Measurements from ENCODE around the gene CIB2.

Gene CIB2

GRCh38 chr15:78131295-78132061, at the start of gene CIB2:
TSS of gene CIB2 (minus strand) at chr15:78131445. CDS start at chr15:78131215, 230 bp downstream.
- peak; percentile 80 for DNase-seq

DNA sequence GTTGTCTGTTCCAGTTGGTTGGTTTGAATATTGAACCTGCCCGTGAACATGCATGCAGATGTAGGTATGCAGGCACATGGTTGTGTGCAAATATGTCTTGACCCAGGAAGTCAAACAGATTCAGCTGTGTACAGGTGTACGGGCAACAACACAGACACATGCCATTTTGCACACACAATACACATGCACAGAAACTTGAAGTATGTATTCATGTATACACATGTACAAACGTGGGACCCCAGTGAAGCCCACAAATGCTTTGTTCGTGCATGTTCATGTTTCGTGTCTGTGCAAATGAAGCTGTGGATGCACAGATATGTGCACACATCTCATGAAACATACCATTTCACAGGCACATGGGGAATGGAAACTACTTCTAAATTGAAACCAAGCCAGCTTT, 48.7 kb upstream of the CIB2 start:
- no peak for DNase-seq

- DNase-seq = no peak
Measured at GRCh38 chr15:78179286-78179840, 48.1 kb upstream of the CIB2 start.

- no peak for DNase-seq
Measured at GRCh38 chr15:78178064-78178463, 46.8 kb upstream of the CIB2 start.

- peak; percentile 62 for DNase-seq
Measured at GRCh38 chr15:78177447-78177873, 46.2 kb upstream of the CIB2 start.

GRCh38 chr15:78175330-78175729, 44.1 kb upstream of the CIB2 start:
- no peak for DNase-seq

DNA sequence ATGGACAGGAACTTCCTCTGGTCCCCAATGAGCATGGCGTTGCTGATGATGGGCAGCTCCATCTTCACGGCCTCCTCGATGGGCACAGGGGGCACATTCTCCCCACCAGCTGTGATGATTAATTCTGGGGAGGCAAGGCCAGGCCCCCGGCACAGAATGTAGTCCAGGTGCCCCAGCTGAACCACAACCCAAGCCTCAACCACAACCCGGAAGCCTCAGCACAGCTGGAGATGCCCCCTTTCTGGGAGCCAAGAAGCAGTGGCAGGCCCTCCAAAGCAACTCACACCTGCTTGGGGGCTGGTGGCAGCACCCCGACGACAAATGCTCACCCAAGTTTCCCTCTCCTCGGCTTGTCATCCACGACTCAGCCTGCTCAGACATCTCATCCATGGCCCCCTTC, 43.2 kb upstream of the CIB2 start:
- DNase-seq = peak; percentile 30

DNA sequence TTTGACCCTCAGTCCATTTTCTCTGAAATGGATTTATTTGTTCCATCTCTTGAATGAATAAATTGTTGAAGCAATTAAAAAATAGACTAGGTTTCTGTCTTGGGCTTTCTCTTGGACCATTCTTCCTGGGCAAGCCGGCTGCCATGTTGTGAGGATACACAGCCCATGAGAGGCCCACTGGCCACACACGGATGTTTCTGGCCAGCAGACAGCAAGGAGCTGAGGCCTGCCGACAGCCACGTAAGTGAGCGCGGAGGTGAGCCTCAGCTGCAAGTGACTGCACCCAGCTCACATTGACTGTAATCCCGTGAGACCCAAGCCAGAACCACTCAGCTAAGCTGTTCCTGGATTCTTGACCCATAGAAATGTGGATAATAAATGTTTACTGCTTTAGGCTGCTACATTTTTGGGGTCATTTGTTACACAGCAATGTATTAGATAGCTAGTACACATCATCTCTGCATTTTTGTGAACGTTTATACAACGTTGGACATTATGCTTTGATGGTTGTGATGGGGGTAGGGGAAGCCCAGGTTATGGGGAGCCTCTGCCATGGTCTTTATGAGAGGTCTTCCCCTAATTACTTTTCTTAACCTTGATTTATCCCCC, 40.7 kb upstream of the CIB2 start:
- no peak for DNase-seq

- DNase-seq = no peak
Measured at GRCh38 chr15:78170848-78171773, 39.9 kb upstream of the CIB2 start.

GRCh38 chr15:78168608-78169007, 37.4 kb upstream of the CIB2 start:
- DNase-seq = no peak

DNA sequence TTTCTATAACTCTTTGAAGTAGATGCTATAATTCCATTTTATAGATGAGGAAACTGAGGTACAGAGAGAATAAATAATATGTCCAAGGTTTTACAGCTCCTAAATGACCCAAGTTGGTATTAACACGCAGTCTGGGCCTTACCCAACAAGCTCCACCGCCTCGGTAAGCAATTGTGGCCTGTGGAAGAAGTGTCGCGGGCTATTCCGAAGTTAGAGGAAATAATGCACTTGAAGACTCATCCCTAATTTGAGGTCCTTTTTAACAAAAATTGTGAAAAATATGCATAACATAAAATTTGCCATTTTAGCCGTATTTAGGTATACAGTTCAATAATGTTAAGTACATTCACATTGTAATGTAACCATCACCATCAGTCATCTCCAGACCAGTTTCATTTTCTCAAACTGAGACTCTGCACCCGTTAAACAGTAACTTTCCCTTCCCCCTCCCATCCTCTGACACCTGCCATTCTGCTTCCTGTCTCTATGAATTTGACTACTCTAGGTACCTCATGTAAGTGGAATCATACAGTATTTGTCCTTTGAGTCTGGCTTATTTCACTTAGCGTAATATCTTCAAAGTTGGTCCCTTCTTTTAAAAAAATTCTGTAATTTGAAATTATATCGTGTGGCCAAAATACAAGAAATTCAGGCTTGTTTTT, 36.1 kb upstream of the CIB2 start:
- peak; percentile 89 for DNase-seq

DNA sequence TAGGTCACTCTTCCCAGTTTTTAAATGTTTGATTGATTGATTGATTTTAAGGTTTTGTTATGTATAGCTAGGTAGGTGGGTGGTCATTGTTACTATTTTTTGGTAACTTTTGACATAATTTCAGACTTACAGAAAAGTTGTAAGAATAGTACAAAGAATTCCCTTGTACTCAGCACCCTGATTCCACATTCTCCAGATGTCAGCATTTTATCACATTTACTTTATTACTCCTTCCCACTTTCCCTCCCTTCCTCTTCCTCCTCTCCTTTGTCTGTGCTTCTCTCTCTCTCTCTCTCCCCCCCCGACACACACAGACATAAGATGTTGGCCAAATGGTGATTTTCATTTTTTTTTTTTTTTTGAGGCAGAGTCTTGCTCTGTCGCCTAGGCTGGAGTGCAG, 32.8 kb upstream of the CIB2 start:
- no peak for DNase-seq

DNA sequence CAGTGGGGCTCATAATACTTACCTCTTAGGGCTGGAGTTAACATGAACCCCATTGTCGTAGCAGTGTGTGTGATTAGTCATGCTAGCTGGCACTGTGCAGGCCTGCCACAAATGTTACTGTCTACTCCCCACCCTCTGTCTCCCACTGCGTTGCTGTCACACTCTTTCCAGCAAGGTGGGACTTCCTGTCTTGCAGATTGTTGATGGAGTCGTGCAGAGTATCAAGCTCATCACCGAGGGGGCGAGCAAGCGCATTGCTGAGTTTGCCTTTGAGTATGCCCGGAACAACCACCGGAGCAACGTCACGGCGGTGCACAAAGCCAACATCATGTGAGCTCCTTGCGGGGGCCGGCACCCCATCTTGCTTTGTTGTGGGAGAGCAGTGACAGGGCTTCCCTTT, 30.8 kb upstream of the CIB2 start:
- DNase-seq = no peak

DNA sequence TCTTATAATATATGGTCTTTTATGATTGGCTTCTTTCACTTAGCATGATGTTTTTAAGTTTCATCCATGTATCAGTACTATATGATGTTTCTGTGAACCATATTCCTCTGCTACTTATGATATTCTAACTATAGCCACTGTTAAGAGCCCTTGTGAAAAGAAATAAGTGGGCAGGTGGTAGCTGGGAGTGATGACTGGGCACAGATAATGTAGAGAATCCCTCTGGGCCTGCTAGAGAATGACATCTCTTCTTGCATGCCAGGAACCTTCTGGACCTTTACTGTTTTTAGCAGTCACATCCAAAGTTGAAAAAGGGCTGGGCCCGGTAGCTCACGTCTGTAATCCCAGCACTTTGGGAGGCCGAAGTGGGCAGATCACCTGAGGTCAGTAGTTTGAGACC, 28.1 kb upstream of the CIB2 start:
- no peak for DNase-seq

- DNase-seq = no peak
Measured at GRCh38 chr15:78157203-78157602, 26.0 kb upstream of the CIB2 start.

- DNase-seq = no peak
Measured at GRCh38 chr15:78156653-78157052, 25.4 kb upstream of the CIB2 start.

DNA sequence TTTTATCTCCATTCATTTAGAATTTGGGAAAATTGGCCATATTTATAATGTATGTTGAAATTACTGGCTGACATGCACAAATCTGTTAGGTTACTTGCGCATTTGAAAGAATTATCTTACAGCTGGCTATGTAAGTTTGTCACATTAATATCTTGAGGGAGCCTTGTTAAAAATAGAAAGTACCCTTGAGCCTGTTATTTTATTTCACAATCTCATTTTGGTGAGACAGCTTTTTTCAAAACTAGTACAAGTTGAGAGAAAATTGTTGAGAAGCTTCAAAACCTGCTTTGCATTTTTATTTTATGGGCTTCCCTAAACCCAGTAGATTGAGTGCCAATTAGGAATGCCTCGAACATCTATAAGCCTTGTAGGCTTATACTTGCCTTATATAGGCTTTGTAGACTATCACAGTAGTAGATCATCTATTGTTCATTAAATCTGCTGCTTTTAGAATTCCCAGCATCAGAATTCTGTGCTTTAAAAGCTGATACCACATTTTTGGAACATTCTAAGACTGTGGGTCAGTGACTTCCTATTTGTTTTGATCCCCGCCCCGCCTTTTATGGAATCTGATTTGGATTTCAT, 24.2 kb upstream of the CIB2 start:
- DNase-seq = no peak

DNA sequence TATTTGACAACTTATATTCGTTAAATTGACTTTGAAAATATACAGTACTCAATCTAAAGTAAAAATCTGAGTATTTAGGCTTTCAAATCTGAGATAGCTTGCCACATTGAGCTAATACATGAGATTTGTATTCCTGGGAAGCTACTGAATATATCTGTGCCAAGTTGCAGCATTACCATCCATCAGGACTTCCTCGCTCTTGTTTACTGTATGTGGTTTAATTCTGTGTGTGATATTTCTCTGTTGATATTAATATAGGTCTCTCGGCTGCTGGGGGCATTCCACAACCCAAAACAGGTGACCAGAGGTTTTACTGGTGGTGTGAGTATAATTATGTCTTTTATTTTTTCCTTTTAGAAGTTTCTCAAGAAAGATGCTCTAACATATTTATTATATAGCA, 23.7 kb upstream of the CIB2 start:
- DNase-seq = no peak

GRCh38 chr15:78151075-78151474, 19.8 kb upstream of the CIB2 start:
- DNase-seq = peak; percentile 20

DNA sequence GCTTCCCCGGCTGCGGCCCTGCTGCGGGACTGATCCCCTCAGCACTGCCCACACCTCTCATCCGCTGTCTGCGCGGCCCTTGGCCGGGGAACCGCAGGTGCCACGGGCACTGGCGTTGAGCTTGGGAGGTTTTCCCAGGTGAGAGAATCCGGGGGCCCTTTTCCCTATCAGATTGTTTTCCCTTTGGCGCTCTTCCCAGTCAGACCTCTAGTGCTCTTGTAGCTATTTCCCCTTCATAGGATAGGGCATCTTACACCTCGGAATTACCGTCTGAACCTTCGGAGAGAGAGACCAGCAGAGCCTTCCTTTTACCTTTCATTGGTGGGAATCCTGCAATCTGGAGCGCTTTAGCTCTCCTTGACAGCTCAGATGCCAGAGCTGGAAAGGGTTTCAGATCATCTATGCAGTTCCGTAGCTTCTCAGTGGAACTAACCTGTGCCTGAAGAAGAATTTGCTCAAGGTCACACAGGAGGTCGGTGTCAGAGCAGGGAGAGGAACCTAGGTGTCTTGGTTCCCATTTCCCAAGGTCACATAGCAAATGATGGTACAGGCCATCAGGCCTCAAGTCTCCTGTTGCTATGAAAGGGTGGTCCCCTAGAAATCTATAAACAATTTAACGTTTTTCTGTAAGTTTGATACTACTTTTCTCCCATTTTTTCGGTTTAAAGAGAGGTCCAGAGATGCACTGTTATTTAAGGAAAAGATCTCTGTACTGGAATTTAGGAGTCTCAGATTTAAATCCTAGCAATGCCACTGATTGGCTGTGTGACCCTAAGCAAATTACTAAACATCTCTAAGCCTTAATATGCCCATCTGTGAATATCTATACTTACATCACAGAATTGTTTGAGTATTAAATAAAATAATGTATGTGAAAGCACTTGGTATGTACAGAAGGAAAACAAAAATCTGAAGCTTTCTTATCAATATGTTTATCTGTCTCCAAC, 18.8 kb upstream of the CIB2 start:
- DNase-seq = no peak

Measured in activated CD4-positive, alpha-beta T cell treated with anti-CD3 and anti-CD28 coated beads, Interleukin-2, Interleukin-6, amounts not matched to agents 100 ng/mL and 50 ng/mL, durations not matched to agents 16 hours and 8 hours (primary cell).